ENCODE results near the gene EXT2. TPM values are rescaled to one million over a fixed set of nuclear protein-coding genes. Genes with fewer than 3 reads are reported as not detected.
A peak's percentile ranks its signal among the peaks of the same experiment; 100 is the strongest.

EXT2 gene
- total RNA-seq, 1 experiment from 2014 or later = 77.0 TPM

- intact Hi-C loops (cut with micrococcal nuclease) = no loop called here
- Histone ChIP-seq H3F3A (ENCODE audit: low read length, unreplicated experiment) (no peaks in the 10 kb centered on the region), H3K9me2 (replicated peaks; ENCODE audit: low read length) (no peaks in the 10 kb centered on the region), H3K27ac (ENCODE audit: low read length) (peak overlapping the region; percentile 79), H3K27me3 (ENCODE audit: low read length) (no peaks in the 10 kb centered on the region), H4K20me1 (ENCODE audit: low read length) (no peaks in the 10 kb centered on the region; the same call in 1 of the 2 replicates), H3K9ac (ENCODE audit: low read length) (peak overlapping the region; percentile 94), H3K9me3 (ENCODE audit: low read length) (no peaks in the 10 kb centered on the region), H3K4me2 (ENCODE audit: low read length) (peak overlapping the region; percentile 91), H3K79me2 (ENCODE audit: low read length) (no peaks in the 10 kb centered on the region), H3K4me1 (ENCODE audit: insufficient read depth, low read length) (peaks cover 13% of the 10 kb centered on the region), H3K4me3 (ENCODE audit: low read length) (peak overlapping the region; percentile 84), H3K36me3 (ENCODE audit: low read depth, low read length) (no peaks in the 10 kb centered on the region), H2AFZ (ENCODE audit: low read length) (peak overlapping the region; percentile 90)
- CTCF ChIA-PET = interaction anchor here (0.7 to 1.5 kb wide), 2 partner anchors 27 to 482 kb away, joined by 4 to 5 read pairs; no protein-coding TSS in a partner anchor
- POLR2A ChIA-PET (ENCODE audit: unreplicated experiment) = interaction anchor here (0.7 kb wide), 1 partner anchor 440 kb away, joined by 4 read pairs; no protein-coding TSS in a partner anchor
- DNase-seq (peak; percentile 89), ATAC-seq (peak; percentile 61)
- no peak for TF ChIP-seq EZH2 (IDR thresholded peaks at IDR 0.05; ENCODE audit: low read length, unreplicated experiment)
- TF ChIP-seq, protein P1, sequence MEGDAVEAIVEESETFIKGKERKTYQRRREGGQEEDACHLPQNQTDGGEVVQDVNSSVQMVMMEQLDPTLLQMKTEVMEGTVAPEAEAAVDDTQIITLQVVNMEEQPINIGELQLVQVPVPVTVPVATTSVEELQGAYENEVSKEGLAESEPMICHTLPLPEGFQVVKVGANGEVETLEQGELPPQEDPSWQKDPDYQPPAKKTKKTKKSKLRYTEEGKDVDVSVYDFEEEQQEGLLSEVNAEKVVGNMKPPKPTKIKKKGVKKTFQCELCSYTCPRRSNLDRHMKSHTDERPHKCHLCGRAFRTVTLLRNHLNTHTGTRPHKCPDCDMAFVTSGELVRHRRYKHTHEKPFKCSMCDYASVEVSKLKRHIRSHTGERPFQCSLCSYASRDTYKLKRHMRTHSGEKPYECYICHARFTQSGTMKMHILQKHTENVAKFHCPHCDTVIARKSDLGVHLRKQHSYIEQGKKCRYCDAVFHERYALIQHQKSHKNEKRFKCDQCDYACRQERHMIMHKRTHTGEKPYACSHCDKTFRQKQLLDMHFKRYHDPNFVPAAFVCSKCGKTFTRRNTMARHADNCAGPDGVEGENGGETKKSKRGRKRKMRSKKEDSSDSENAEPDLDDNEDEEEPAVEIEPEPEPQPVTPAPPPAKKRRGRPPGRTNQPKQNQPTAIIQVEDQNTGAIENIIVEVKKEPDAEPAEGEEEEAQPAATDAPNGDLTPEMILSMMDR (conservative IDR thresholded peaks at IDR 0.05; ENCODE audit: low read depth, low read length) = no peak
- no peak for TF ChIP-seq EZH2phosphoT487 (IDR thresholded peaks at IDR 0.05; ENCODE audit: borderline replicate concordance, low read length)
- no TSS peak for BruUV-seq (replicated peaks)
Observed at GRCh38 chr11:44066732-44067141, 28.7 kb upstream of the EXT2 start.

GRCh38 chr11:44067266-44067665 lies 28.2 kb upstream of the EXT2 start:
- no peaks in the 10 kb centered on the region for H3K9me3 ChIP-seq (ENCODE audit: low read length)
- H3K4me3 ChIP-seq (ENCODE audit: low read length) = peak overlapping the region; percentile 84; the same call in 1 of the 2 replicates
- H3K4me1 ChIP-seq (ENCODE audit: insufficient read depth, low read length) = peaks cover 13% of the 10 kb centered on the region
- intact Hi-C loops (cut with micrococcal nuclease) = no loop called here
- no peaks in the 10 kb centered on the region for H3K27me3 ChIP-seq (ENCODE audit: low read length)
- peak overlapping the region; percentile 91 for H3K4me2 ChIP-seq (ENCODE audit: low read length)
- ChIA-PET POLR2A (ENCODE audit: unreplicated experiment) (no interaction called here), CTCF (no interaction called here)
- no peak for DNase-seq
- no peaks in the 10 kb centered on the region; the same call in 1 of the 2 replicates for H4K20me1 ChIP-seq (ENCODE audit: low read length)
- no peak overlapping the region for H3K27ac ChIP-seq (ENCODE audit: low read length)
- H3K9me2 ChIP-seq (replicated peaks; ENCODE audit: low read length) = no peaks in the 10 kb centered on the region
- H3F3A ChIP-seq (ENCODE audit: low read length, unreplicated experiment) = no peaks in the 10 kb centered on the region
- no peaks in the 10 kb centered on the region for H3K36me3 ChIP-seq (ENCODE audit: low read depth, low read length)
- H2AFZ ChIP-seq (ENCODE audit: low read length) = no peak overlapping the region
- no peak for ATAC-seq
- no peaks in the 10 kb centered on the region for H3K79me2 ChIP-seq (ENCODE audit: low read length)
- TF ChIP-seq, protein P1 (conservative IDR thresholded peaks at IDR 0.05; ENCODE audit: low read depth, low read length) = no peak
- TF ChIP-seq EZH2 (IDR thresholded peaks at IDR 0.05; ENCODE audit: low read length, unreplicated experiment) (no peak), EZH2phosphoT487 (IDR thresholded peaks at IDR 0.05; ENCODE audit: borderline replicate concordance, low read length) (no peak)
- BruUV-seq (replicated peaks) = no TSS peak
- H3K9ac ChIP-seq (ENCODE audit: low read length) = peak overlapping the region; percentile 8; the same call in 1 of the 2 replicates

- Histone ChIP-seq H3K9me2 (replicated peaks; ENCODE audit: low read length) (no peaks in the 10 kb centered on the region), H3K4me1 (ENCODE audit: insufficient read depth, low read length) (peaks cover 13% of the 10 kb centered on the region), H3K36me3 (ENCODE audit: low read depth, low read length) (no peaks in the 10 kb centered on the region), H3K9me3 (ENCODE audit: low read length) (no peaks in the 10 kb centered on the region), H3K27me3 (ENCODE audit: low read length) (no peaks in the 10 kb centered on the region), H3F3A (ENCODE audit: low read length, unreplicated experiment) (no peaks in the 10 kb centered on the region), H3K27ac (ENCODE audit: low read length) (no peak overlapping the region), H3K4me3 (ENCODE audit: low read length) (no peak overlapping the region), H4K20me1 (ENCODE audit: low read length) (no peaks in the 10 kb centered on the region; the same call in 1 of the 2 replicates), H3K4me2 (ENCODE audit: low read length) (no peak overlapping the region), H2AFZ (ENCODE audit: low read length) (no peak overlapping the region), H3K9ac (ENCODE audit: low read length) (no peak overlapping the region), H3K79me2 (ENCODE audit: low read length) (no peaks in the 10 kb centered on the region)
- TF ChIP-seq EZH2phosphoT487 (IDR thresholded peaks at IDR 0.05; ENCODE audit: borderline replicate concordance, low read length) (no peak), EZH2 (IDR thresholded peaks at IDR 0.05; ENCODE audit: low read length, unreplicated experiment) (no peak)
- TF ChIP-seq, protein P1 (conservative IDR thresholded peaks at IDR 0.05; ENCODE audit: low read depth, low read length) = no peak
- BruUV-seq (replicated peaks) = no TSS peak
- ChIA-PET CTCF (no interaction called here), POLR2A (ENCODE audit: unreplicated experiment) (no interaction called here)
- DNase-seq (no peak), ATAC-seq (no peak)
- intact Hi-C loops (cut with micrococcal nuclease) = no loop called here
Observed at GRCh38 chr11:44068180-44068579, 27.3 kb upstream of the EXT2 start.
